WERI-Rb-1 (cell line): ENCODE results near the gene OPA3.

Experiments used
- DNase-seq: peaks from one replicate; pipeline ENCODE4 v3.0.0-alpha.2; 2020
- H3K27ac ChIP-seq: fragments of 250-450 bp; sonication (Bioruptor Pico); 2 replicates; pipeline ENCODE4 v1.5.1; 2020; ENCODE audit warnings: mild to moderate bottlenecking, moderate library complexity
- H3K27me3 ChIP-seq: fragments of 250-450 bp; sonication (Bioruptor Pico); 2 replicates; pipeline ENCODE4 v1.5.1; 2021; ENCODE audit warnings: mild to moderate bottlenecking, low read depth, moderate library complexity; ENCODE audit not compliant: insufficient read depth, severe bottlenecking
- H3K36me3 ChIP-seq: fragments of 250-450 bp; sonication (Bioruptor Pico); 2 replicates; pipeline ENCODE4 v1.5.1; 2020; ENCODE audit warnings: mild to moderate bottlenecking, moderate library complexity
- H3K4me3 ChIP-seq: 2 replicates; pipeline ENCODE4 v1.5.1; 2011; ENCODE audit warnings: low read depth, mild to moderate bottlenecking, control low read depth, low read length
- H3K9me3 ChIP-seq: fragments of 250-450 bp; sonication (Bioruptor Pico); 2 replicates; pipeline ENCODE4 v1.5.1; 2021; ENCODE audit warnings: mild to moderate bottlenecking, moderate library complexity; ENCODE audit not compliant: severe bottlenecking
- CTCF ChIP-seq: IDR thresholded peaks from 2 replicates; pipeline ENCODE4 v1.5.1; 2011; ENCODE audit warnings: low read depth, mild to moderate bottlenecking, control low read depth, inconsistent platforms, low read length

Gene OPA3

GRCh38 chr19:45499196-45500180, 85.1 kb downstream of the OPA3 start:
- peaks cover 12% of the 10 kb centered on the region for H3K36me3 ChIP-seq
- peak overlapping the region; percentile 43 for H3K4me3 ChIP-seq
- no peak for TF ChIP-seq CTCF
- H3K9me3 ChIP-seq: no peaks in the 10 kb centered on the region
- peak overlapping the region; percentile 48; the same call in 1 of the 2 replicates for H3K27ac ChIP-seq
- DNase-seq: peak; percentile 80
- no peaks in the 10 kb centered on the region for H3K27me3 ChIP-seq

DNA sequence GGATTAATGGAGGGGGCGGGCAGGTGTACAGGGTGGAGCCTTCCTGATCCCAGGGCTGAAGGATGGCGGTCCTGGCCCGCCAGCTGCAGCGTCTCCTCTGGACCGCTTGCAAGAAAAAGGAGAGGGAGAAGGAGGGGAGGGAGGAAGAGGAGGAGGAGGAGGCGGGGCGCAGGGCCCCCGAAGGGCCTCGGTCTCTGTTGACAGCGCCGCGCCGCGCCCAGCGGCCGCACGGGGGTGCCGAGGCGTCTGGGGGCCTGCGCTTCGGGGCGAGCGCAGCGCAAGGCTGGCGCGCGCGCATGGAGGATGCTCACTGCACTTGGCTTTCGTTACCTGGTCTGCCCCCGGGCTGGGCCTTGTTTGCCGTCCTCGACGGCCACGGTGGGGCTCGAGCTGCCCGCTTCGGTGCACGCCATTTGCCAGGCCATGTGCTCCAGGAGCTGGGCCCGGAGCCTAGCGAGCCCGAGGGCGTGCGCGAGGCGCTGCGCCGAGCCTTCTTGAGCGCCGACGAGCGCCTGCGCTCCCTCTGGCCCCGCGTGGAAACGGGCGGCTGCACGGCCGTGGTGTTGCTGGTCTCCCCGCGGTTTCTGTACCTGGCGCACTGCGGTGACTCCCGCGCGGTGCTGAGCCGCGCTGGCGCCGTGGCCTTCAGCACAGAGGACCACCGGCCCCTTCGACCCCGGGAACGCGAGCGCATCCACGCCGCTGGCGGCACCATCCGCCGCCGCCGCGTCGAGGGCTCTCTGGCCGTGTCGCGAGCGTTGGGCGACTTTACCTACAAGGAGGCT, 86.0 kb downstream of the OPA3 start, which contains the start of gene PPM1N:
TSS of gene PPM1N (plus strand) at position 33 of the 785 bp plus-strand sequence. CDS start at position 63, 30 bp downstream.
- peak within 1 kb of the TSS; percentile 53 for H3K27ac ChIP-seq
- DNase-seq: peak; percentile 86
- peaks cover 21% of the 10 kb centered on the region for H3K36me3 ChIP-seq
- H3K4me3 ChIP-seq: peak within 1 kb of the TSS; percentile 43
- H3K9me3 ChIP-seq: no peaks in the 10 kb centered on the region
- no peak for TF ChIP-seq CTCF
- no peaks in the 10 kb centered on the region for H3K27me3 ChIP-seq

GRCh38 chr19:45497791-45498190, 86.8 kb downstream of the OPA3 start:
- Histone ChIP-seq H3K27me3 (no peaks in the 10 kb centered on the region), H3K36me3 (peaks cover 29% of the 10 kb centered on the region), H3K9me3 (no peaks in the 10 kb centered on the region), H3K27ac (peak overlapping the region; percentile 51), H3K4me3 (peak overlapping the region; percentile 43)
- DNase-seq: no peak
- no peak for TF ChIP-seq CTCF

GRCh38 chr19:45496349-45496953, 88.2 kb downstream of the OPA3 start:
- no peak for TF ChIP-seq CTCF
- Histone ChIP-seq H3K27me3 (no peaks in the 10 kb centered on the region), H3K9me3 (no peaks in the 10 kb centered on the region), H3K27ac (peak overlapping the region; percentile 94), H3K4me3 (peak overlapping the region; percentile 92), H3K36me3 (peaks cover 39% of the 10 kb centered on the region)
- DNase-seq: peak; percentile 50

DNA sequence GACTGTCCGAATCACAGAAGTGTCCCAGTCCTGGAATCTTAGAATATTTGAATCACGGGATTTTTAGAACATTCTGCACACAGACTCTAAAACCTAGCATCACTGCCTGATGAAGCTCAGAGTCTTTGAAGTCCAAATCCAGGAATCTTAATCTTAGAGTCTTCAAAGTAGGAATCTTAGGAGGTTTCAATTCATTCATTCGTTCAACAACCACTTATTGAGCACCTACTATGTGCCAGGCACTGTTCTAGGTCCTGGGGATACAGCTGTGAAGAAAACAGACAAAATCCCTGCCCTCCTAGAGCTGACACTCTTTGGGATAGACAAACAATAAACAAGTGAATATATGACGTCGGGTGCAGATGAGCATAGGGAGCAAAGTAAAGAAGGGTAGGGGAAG, 89.4 kb downstream of the OPA3 start:
- Histone ChIP-seq H3K27me3 (no peaks in the 10 kb centered on the region), H3K9me3 (no peaks in the 10 kb centered on the region), H3K27ac (no peak overlapping the region), H3K36me3 (peaks cover 41% of the 10 kb centered on the region), H3K4me3 (no peak overlapping the region)
- DNase-seq: no peak
- no peak for TF ChIP-seq CTCF
